Neural cell (in vitro differentiated cells): ENCODE results near the gene LRRK1. TPM values are rescaled to one million over a fixed set of nuclear protein-coding genes. Genes with fewer than 3 reads are reported as not detected.

Experiments
- H2AFZ ChIP-seq: fragments of 200-600, 300-800 bp; sonication (generic), shearing (Covaris generic); 2 replicates; pipeline ENCODE4 v1.6.0; 2014; ENCODE audit warnings: low read depth, mild to moderate bottlenecking, antibody characterized with exemption, low read length, moderate library complexity
- H3F3A ChIP-seq: fragments of 200-600 bp; shearing (Covaris generic); 2 replicates; pipeline ENCODE4 v1.6.1; 2016; ENCODE audit warnings: mild to moderate bottlenecking, moderate library complexity, mixed read lengths, antibody characterized with exemption, low read length; ENCODE audit not compliant: insufficient read depth, poor library complexity, severe bottlenecking
- H3K27ac ChIP-seq: fragments of 200-600, 300-800 bp; sonication (generic), shearing (Covaris generic); 2 replicates; pipeline ENCODE4 v1.5.1; 2014; ENCODE audit warnings: mild to moderate bottlenecking, low read length, moderate library complexity
- H3K27me3 ChIP-seq: fragments of 300-800, 200-600 bp; sonication (generic), shearing (Covaris generic); 2 replicates; pipeline ENCODE4 v1.6.0; 2014; ENCODE audit warnings: mild to moderate bottlenecking, low read depth, low read length, moderate library complexity; ENCODE audit not compliant: insufficient read depth
- H3K36me3 ChIP-seq: fragments of 300-800, 200-600 bp; sonication (generic), shearing (Covaris generic); 2 replicates; pipeline ENCODE4 v1.5.1; 2014; ENCODE audit warnings: mild to moderate bottlenecking, antibody characterized with exemption, low read length, moderate library complexity; ENCODE audit not compliant: insufficient read depth
- H3K4me2 ChIP-seq: fragments of 300-800, 200-600 bp; sonication (generic), shearing (Covaris generic); 2 replicates; pipeline ENCODE4 v1.6.0; 2014; ENCODE audit warnings: mild to moderate bottlenecking, low read length
- H3K4me3 ChIP-seq: fragments of 300-800, 200-600 bp; sonication (generic), shearing (Covaris generic); 2 replicates; pipeline ENCODE4 v1.5.1; 2014; ENCODE audit warnings: mild to moderate bottlenecking, low read length, moderate library complexity
- H3K79me2 ChIP-seq: fragments of 200-600 bp; shearing (Covaris generic); replicated peaks from 2 replicates; pipeline ENCODE4 v1.6.0; 2014; ENCODE audit warnings: mild to moderate bottlenecking, low read length, moderate library complexity; ENCODE audit not compliant: insufficient read depth
- H3K9ac ChIP-seq: fragments of 300-800, 200-600 bp; sonication (generic), shearing (Covaris generic); 2 replicates; pipeline ENCODE4 v1.6.1; 2016; ENCODE audit warnings: mild to moderate bottlenecking, low read length, mixed read lengths
- H3K9me2 ChIP-seq: fragments of 200-600 bp; shearing (Covaris generic); 2 replicates; pipeline ENCODE4 v1.6.1; 2016; ENCODE audit warnings: mild to moderate bottlenecking, low read length, mixed read lengths; ENCODE audit not compliant: insufficient read depth
- H3K9me3 ChIP-seq: fragments of 200-600, 300-800 bp; sonication (generic), shearing (Covaris generic); 2 replicates; pipeline ENCODE4 v1.6.1; 2016; ENCODE audit warnings: mild to moderate bottlenecking, mixed run types, low read length, moderate library complexity, mixed read lengths
- H4K20me1 ChIP-seq: fragments of 200-600 bp; shearing (Covaris generic); 2 replicates; pipeline ENCODE4 v1.6.1; 2016; ENCODE audit warnings: mild to moderate bottlenecking, mixed run types; ENCODE audit not compliant: insufficient read depth
- EP300 ChIP-seq: fragments of 450-650 bp; conservative IDR thresholded peaks from 2 replicates; pipeline ENCODE4 v1.6.1; 2014; ENCODE audit warnings: antibody characterized with exemption, mild to moderate bottlenecking, moderate library complexity; ENCODE audit not compliant: poor library complexity, severe bottlenecking
- EZH2 ChIP-seq: fragments of 200-600, 300-800 bp; shearing (Covaris generic), sonication (generic); IDR thresholded peaks from 2 replicates; pipeline ENCODE4 v1.6.1; 2014; ENCODE audit warnings: antibody characterized with exemption, low read length, borderline replicate concordance, mild to moderate bottlenecking; ENCODE audit not compliant: insufficient read depth, poor library complexity, severe bottlenecking
- MXI1 ChIP-seq: fragments of 450-650 bp; conservative IDR thresholded peaks from 2 replicates; pipeline ENCODE4 v1.6.1; 2014; ENCODE audit warnings: antibody characterized with exemption, mild to moderate bottlenecking; ENCODE audit not compliant: poor library complexity, severe bottlenecking
- POLR2AphosphoS5 ChIP-seq: IDR thresholded peaks from 2 replicates; pipeline ENCODE4 v1.6.1; 2012
- RAD21 ChIP-seq: fragments of 450-650 bp; conservative IDR thresholded peaks from 2 replicates; pipeline ENCODE4 v1.6.1; 2014; ENCODE audit warnings: antibody characterized with exemption, mild to moderate bottlenecking, moderate library complexity
- SMC3 ChIP-seq: fragments of 450-650 bp; conservative IDR thresholded peaks from 2 replicates; pipeline ENCODE4 v1.6.1; 2014; ENCODE audit warnings: antibody characterized with exemption, mild to moderate bottlenecking, moderate library complexity; ENCODE audit not compliant: poor library complexity
- TAF1 ChIP-seq: IDR thresholded peaks from 2 replicates; pipeline ENCODE4 v1.6.1; 2012; ENCODE audit warnings: low read depth
- polyA plus RNA-seq: library from polyadenylated mRNA; depleted of rRNA; stranded (reverse); fragments of >200 nt; gene quantifications from 2 replicates; pipeline ENCODE4 v1.2.3, GENCODE V29; 2014
- TF ChIP-seq, protein P1 (sequence below): IDR thresholded peaks from 2 replicates; pipeline ENCODE4 v1.6.1; 2012; ENCODE audit warnings: borderline replicate concordance
- TF ChIP-seq, protein P2 (sequence below): fragments of 450-650 bp; IDR thresholded peaks from 2 replicates; pipeline ENCODE4 v1.5.1; 2014; ENCODE audit warnings: antibody characterized with exemption, mild to moderate bottlenecking, moderate library complexity; ENCODE audit not compliant: poor library complexity, severe bottlenecking

LRRK1 gene
- polyA plus RNA-seq, 1 donor from 2014 or later, result 0.06 TPM

DNA sequence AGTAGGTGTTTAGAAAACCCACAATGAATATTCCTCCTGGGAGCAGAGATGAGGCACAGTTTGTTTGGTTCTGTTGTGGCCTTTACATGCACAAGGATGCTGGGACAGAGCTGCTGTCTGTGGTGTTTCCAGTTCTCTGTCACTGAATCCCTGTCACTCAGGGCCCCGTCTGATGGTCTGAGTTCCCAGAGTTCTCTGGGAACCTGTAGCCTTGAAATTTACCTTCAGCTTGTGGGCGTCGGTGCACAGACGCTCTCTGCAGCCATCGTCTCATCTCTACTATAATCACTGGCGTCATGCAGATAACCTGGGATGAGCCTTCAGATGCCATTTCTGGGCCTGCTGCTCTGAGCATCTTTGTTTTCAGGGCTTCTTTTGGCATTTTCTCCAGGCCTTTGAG, 81.9 kb downstream of the LRRK1 start (continued):
- TF ChIP-seq, protein P1, sequence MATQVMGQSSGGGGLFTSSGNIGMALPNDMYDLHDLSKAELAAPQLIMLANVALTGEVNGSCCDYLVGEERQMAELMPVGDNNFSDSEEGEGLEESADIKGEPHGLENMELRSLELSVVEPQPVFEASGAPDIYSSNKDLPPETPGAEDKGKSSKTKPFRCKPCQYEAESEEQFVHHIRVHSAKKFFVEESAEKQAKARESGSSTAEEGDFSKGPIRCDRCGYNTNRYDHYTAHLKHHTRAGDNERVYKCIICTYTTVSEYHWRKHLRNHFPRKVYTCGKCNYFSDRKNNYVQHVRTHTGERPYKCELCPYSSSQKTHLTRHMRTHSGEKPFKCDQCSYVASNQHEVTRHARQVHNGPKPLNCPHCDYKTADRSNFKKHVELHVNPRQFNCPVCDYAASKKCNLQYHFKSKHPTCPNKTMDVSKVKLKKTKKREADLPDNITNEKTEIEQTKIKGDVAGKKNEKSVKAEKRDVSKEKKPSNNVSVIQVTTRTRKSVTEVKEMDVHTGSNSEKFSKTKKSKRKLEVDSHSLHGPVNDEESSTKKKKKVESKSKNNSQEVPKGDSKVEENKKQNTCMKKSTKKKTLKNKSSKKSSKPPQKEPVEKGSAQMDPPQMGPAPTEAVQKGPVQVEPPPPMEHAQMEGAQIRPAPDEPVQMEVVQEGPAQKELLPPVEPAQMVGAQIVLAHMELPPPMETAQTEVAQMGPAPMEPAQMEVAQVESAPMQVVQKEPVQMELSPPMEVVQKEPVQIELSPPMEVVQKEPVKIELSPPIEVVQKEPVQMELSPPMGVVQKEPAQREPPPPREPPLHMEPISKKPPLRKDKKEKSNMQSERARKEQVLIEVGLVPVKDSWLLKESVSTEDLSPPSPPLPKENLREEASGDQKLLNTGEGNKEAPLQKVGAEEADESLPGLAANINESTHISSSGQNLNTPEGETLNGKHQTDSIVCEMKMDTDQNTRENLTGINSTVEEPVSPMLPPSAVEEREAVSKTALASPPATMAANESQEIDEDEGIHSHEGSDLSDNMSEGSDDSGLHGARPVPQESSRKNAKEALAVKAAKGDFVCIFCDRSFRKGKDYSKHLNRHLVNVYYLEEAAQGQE, result no peak

DNA sequence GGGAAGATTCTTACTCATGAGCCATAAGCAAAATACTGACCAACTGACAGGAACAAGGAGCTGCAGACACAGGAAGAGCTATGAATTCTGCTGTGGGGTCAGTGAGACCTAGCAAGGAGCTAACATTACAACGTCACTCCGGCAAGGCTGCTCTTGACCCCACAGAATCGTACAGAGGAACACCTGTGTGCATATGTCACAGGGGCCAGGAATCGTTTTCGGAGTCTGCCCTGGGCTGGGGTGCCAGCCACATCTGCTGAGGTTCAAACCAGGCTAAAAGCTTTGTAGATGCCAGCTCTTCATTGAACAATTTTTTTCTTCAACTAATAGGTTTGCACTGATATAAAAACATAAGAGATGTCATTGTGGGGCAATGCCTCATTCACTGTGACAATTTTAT, 82.6 kb downstream of the LRRK1 start:
- Histone ChIP-seq H3K79me2 (no peaks in the 10 kb centered on the region), H3F3A (no peaks in the 10 kb centered on the region)
- TF ChIP-seq EP300 (no peak), RAD21 (no peak), POLR2AphosphoS5 (no peak), SMC3 (no peak), EZH2 (no peak), TAF1 (no peak)
- TF ChIP-seq, protein P1, result no peak

DNA sequence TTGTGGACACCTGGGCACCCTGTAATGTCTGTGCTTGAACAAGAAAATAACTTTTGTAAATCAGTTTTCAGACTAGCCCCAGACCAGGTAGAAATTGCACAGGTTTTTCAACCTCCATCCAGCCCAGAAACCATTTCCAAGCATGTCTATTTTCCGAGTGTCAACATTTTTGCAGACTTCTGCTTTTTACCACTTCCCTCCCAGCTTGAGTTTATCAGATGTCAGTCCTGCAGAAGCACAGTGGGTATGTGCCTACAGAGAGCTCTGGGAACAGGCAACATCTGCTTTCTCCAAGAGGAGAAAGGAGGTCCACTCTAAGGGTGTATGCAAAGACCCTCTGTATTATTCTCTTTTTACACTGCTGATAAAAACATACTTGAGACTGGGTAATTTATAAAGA, 83.9 kb downstream of the LRRK1 start:
- Histone ChIP-seq H4K20me1 (no peaks in the 10 kb centered on the region), H3K27me3 (no peaks in the 10 kb centered on the region), H3K9me3 (peaks cover 9% of the 10 kb centered on the region), H3K79me2 (no peaks in the 10 kb centered on the region), H3K4me3 (no peak overlapping the region), H3K9ac (no peak overlapping the region), H3K4me2 (no peak overlapping the region), H3K9me2 (no peaks in the 10 kb centered on the region), H2AFZ (no peak overlapping the region), H3F3A (no peaks in the 10 kb centered on the region), H3K27ac (no peak overlapping the region), H3K36me3 (no peaks in the 10 kb centered on the region)
- TF ChIP-seq, protein P2, sequence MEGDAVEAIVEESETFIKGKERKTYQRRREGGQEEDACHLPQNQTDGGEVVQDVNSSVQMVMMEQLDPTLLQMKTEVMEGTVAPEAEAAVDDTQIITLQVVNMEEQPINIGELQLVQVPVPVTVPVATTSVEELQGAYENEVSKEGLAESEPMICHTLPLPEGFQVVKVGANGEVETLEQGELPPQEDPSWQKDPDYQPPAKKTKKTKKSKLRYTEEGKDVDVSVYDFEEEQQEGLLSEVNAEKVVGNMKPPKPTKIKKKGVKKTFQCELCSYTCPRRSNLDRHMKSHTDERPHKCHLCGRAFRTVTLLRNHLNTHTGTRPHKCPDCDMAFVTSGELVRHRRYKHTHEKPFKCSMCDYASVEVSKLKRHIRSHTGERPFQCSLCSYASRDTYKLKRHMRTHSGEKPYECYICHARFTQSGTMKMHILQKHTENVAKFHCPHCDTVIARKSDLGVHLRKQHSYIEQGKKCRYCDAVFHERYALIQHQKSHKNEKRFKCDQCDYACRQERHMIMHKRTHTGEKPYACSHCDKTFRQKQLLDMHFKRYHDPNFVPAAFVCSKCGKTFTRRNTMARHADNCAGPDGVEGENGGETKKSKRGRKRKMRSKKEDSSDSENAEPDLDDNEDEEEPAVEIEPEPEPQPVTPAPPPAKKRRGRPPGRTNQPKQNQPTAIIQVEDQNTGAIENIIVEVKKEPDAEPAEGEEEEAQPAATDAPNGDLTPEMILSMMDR, result no peak
- TF ChIP-seq EZH2, result no peak
- TF ChIP-seq SMC3, result no peak
- TF ChIP-seq TAF1, result no peak
- TF ChIP-seq RAD21, result no peak
- no peak for TF ChIP-seq EP300
- TF ChIP-seq MXI1, result no peak

More for the DNA sequence above, 82.6 kb downstream of the LRRK1 start:
- Histone ChIP-seq H3K4me3 (no peak overlapping the region), H3K27me3 (no peaks in the 10 kb centered on the region), H2AFZ (no peak overlapping the region), H3K36me3 (no peaks in the 10 kb centered on the region), H3K9me2 (no peaks in the 10 kb centered on the region), H3K9me3 (peaks cover 9% of the 10 kb centered on the region), H3K27ac (no peak overlapping the region), H4K20me1 (no peaks in the 10 kb centered on the region), H3K4me2 (no peak overlapping the region), H3K9ac (no peak overlapping the region)
